NB4 (cell line): ENCODE measurements around the gene LXN.

Experiments
- DNase-seq: peaks from one replicate; pipeline ENCODE4 v3.0.0; 2010; ENCODE audit warnings: low read depth
- H3K4me3 ChIP-seq: one replicate; pipeline ENCODE4 v1.5.1; 2011; ENCODE audit warnings: mild to moderate bottlenecking, low read depth, low read length, moderate library complexity
- MYC ChIP-seq: IDR thresholded peaks from 2 replicates; pipeline ENCODE4 v1.6.1; 2011; ENCODE audit warnings: low read depth, low read length
- POLR2A ChIP-seq: IDR thresholded peaks from 2 replicates; pipeline ENCODE4 v1.6.1; 2011; ENCODE audit warnings: mild to moderate bottlenecking; ENCODE audit not compliant: insufficient read length; ENCODE audit errors: extremely low read depth
- TF ChIP-seq, protein P1 (sequence below): IDR thresholded peaks from 2 replicates; pipeline ENCODE4 v1.6.1; 2011; ENCODE audit warnings: low read depth, low read length
- TF ChIP-seq, protein P2 (sequence below): IDR thresholded peaks from one replicate; pipeline ENCODE4 v1.5.1; 2012; ENCODE audit warnings: low read depth, low read length

The LXN gene, protein sequence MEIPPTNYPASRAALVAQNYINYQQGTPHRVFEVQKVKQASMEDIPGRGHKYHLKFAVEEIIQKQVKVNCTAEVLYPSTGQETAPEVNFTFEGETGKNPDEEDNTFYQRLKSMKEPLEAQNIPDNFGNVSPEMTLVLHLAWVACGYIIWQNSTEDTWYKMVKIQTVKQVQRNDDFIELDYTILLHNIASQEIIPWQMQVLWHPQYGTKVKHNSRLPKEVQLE

DNA sequence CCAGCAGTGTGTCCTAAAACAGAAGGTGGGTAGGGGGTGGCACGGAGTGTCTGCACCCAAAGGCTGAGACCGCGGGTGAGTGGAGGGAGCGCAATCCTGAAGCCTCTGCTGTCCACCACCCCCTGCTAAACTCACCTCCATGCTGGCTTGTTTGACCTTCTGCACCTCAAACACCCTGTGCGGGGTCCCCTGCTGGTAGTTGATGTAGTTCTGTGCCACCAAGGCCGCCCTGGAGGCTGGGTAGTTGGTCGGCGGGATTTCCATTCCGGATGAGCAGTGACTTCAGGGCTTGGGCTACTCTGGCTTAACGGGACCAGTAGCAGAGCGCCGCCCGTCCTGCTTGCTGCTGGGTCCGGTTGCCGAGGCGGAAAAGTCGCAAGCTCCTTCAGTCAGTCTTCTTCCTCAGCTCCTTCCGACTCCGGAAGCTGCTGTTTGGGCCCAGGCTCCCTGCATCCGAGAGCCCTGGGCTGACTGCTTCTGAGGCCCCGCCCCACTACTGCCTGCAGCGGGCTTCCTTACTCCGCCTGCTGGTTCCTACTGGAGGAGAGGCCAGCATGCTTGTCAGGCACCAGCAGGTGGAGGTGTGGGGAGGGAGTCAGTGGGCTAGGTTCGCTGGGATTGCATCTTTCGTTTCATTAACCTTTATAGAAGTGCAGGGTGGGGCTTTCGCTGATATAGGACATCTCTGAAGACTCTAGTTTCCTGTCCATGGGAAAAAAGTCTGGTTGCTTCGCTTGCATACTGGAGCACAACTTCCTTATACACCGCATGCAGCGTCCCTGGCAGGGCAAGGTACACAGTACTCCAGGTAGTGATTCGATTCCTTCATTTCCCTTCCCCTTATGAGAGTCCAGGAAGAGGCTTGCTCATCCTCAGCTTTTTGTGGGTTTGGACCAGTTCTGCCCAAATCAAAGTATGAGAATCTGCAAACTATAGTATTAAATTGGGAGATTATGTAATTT, at the start of gene LXN:
Gene LXN, minus strand, starts transcription at position 434 of the 962 bp plus-strand sequence. Its CDS starts 170 bp downstream, at position 264.
- TF ChIP-seq MYC (no peak), POLR2A (no peak)
- TF ChIP-seq, protein P1, sequence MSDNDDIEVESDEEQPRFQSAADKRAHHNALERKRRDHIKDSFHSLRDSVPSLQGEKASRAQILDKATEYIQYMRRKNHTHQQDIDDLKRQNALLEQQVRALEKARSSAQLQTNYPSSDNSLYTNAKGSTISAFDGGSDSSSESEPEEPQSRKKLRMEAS, result no peak
- TF ChIP-seq, protein P2, sequence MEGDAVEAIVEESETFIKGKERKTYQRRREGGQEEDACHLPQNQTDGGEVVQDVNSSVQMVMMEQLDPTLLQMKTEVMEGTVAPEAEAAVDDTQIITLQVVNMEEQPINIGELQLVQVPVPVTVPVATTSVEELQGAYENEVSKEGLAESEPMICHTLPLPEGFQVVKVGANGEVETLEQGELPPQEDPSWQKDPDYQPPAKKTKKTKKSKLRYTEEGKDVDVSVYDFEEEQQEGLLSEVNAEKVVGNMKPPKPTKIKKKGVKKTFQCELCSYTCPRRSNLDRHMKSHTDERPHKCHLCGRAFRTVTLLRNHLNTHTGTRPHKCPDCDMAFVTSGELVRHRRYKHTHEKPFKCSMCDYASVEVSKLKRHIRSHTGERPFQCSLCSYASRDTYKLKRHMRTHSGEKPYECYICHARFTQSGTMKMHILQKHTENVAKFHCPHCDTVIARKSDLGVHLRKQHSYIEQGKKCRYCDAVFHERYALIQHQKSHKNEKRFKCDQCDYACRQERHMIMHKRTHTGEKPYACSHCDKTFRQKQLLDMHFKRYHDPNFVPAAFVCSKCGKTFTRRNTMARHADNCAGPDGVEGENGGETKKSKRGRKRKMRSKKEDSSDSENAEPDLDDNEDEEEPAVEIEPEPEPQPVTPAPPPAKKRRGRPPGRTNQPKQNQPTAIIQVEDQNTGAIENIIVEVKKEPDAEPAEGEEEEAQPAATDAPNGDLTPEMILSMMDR, result no peak
- DNase-seq, result no peak
- H3K4me3 ChIP-seq, result no peak within 1 kb of the TSS

DNA sequence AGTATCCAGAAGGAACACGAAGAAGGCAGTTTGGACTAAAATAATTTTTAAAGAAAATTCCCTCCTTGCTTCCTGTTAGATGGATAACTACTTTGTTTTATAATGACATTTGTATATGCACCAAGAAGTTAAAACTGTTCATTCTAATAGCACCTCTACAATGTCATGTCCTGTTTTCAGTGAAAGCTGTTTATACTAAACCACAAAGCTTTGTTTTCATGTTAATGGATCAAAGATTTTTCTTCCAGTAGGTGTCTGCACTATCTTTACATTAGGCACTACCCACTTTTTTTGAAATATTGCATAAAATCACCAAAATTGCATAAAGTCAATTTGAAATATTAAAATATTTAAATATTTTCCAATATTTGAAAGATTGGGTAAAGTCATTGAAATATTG, 49.7 kb upstream of the LXN start:
- no peak for DNase-seq
- H3K4me3 ChIP-seq, result no peak overlapping the region
- TF ChIP-seq POLR2A, result no peak

DNA sequence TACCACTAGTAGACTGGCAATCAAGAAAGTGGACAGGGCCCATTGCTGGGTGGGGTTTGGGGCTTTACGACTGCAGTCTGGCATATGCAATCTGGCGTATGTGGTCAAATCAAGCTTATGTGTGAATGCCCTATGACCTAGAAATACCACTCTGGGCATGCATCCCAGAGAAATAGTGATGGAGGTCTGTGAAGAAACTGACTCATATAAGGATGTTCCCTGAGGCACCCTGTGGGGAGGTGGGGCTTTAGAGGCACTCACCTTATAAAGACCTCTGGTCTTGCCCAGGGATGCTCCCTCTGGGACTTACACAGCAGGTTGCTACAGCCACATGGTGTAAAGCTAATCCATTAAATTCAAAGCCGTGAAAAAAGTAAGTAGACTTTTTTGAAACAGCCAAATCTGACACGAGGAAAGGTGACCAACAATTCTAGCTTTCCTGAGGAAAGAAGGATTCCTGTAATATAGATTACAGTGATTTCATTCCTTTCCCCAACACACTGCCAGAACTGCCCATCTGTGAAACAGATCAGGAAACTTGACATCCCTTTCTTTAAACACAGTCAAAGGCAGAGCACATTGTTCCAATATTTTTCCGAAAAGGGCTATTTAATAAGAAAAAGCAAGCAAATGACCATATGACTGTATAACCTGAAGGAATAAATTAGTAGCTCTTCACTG, 46.2 kb upstream of the LXN start:
- H3K4me3 ChIP-seq, result no peak overlapping the region
- no peak for DNase-seq
- TF ChIP-seq, protein P2, result no peak
- TF ChIP-seq POLR2A, result no peak
- TF ChIP-seq, protein P1, result no peak
- TF ChIP-seq MYC, result no peak

DNA sequence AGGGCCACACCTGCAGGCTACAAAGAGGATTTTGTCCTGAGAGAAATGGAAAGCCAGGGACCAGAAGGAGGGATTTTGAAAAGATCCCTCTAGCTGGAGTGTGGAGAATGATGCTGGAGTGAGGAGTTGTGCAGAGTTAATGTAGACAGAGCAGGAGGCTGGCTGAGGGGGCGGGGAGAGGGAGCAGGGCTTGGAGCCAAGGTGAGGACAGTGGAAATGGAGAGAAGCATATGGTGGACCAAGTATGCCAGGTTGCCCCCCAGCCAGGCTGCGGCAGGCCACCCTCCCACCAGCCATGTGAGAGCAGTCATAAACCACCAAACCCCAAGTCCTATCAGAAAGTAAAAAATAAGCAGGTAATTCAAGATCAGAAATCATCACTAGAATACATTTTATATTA, 45.1 kb upstream of the LXN start:
- DNase-seq, result no peak
- TF ChIP-seq, protein P1, result no peak
- no peak for TF ChIP-seq MYC
- no peak for TF ChIP-seq POLR2A
- TF ChIP-seq, protein P2, result no peak

DNA sequence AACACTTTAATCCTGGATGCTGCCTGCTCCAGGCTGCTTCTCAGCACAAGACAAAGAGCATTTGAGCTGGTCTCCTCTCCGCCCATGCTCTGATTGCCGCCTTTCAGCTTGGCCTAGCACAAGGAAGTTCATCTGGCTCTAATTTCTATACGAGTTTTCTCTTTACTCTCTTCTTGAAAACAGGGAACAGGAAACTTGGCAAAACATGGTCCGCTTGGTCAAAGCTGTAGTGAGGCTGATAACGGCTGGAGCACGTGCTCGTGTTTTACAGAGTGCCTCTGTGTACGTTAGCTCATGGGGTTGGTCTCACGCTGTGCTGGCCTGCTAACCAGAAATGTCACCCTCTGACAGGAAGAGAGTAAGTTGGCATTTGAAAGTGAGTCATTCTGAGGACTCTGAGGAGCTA, 40.6 kb upstream of the LXN start:
- DNase-seq, result no peak
- TF ChIP-seq MYC (no peak), POLR2A (no peak)
- TF ChIP-seq, protein P2, result no peak
- TF ChIP-seq, protein P1, result no peak
- H3K4me3 ChIP-seq, result no peak overlapping the region

More for the DNA sequence above, 45.1 kb upstream of the LXN start:
- H3K4me3 ChIP-seq, result no peak overlapping the region

DNA sequence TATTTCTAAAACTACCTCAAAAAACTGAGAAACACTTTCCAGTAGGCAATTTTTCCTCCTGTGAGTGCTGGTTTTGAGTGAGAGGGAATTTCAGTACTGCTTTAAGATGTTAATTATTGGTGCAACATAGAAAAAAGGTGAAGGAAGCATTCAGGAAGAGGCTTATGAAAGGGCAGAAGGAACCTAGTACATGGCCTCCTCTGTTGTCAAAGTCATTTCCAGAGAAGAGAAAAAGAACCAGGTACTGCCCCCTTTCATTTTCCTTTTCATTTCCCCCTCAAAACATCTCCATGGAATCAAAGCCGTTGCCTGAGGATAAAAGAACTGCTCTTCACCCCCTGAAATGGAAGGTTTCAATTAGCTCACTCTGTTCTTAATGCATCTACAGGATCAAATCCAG, 40.0 kb upstream of the LXN start:
- DNase-seq, result no peak
- TF ChIP-seq POLR2A (no peak), MYC (no peak)
- TF ChIP-seq, protein P2, result no peak
- TF ChIP-seq, protein P1, result no peak
- H3K4me3 ChIP-seq, result no peak overlapping the region
